Measurements from ENCODE around the gene DNAH17.

DNAH17 gene

DNA sequence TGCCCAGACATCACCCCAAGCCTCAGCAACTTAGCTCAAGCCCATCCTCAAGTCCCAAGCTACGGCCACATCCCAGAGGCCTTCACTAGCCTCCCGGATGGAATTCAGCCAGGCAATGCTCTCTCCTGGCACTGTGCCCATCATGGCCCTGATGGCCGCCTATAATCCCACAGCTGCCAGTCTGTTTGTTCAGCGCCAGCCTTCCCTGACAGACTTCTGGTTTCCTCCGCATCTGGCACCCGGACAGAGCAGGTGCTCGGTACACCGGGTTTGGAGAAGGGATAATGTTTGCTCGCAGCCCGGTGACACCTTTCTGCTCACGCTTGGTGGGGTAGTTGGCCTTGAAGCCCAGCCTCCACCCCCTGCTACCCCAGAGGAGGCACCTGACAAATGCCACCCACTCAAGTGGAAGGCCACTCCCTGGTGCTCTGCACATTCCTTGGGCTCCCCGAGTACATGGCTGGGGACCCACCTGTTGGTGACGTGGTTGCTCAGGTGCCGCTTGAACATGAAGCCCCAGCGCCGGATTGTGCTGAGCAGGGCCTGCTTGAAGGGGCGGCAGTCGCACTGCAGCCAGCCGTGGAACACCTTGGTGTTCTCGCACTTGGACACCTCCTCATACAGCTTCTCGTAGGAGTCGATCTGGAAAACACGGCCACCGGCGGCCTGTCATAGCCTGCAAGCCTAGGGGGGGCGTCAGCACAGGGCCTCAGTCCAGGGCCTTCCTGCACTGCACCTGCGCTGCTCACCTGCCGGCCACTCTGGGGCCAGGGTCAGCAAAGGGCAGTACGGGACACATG lies 47.1 kb downstream of the DNAH17 start:
- TF ChIP-seq, protein P1, sequence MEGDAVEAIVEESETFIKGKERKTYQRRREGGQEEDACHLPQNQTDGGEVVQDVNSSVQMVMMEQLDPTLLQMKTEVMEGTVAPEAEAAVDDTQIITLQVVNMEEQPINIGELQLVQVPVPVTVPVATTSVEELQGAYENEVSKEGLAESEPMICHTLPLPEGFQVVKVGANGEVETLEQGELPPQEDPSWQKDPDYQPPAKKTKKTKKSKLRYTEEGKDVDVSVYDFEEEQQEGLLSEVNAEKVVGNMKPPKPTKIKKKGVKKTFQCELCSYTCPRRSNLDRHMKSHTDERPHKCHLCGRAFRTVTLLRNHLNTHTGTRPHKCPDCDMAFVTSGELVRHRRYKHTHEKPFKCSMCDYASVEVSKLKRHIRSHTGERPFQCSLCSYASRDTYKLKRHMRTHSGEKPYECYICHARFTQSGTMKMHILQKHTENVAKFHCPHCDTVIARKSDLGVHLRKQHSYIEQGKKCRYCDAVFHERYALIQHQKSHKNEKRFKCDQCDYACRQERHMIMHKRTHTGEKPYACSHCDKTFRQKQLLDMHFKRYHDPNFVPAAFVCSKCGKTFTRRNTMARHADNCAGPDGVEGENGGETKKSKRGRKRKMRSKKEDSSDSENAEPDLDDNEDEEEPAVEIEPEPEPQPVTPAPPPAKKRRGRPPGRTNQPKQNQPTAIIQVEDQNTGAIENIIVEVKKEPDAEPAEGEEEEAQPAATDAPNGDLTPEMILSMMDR (IDR thresholded peaks at IDR 0.05; ENCODE audit: low read depth, low read length, poor library complexity, severe bottlenecking), result no peak
- no peak overlapping the region for H3K27ac ChIP-seq (ENCODE audit: low read depth, low read length)
- H3K27me3 ChIP-seq (ENCODE audit: control insufficient read depth, low read length), result no peaks in the 10 kb centered on the region; the same call in 1 of the 2 replicates

DNA sequence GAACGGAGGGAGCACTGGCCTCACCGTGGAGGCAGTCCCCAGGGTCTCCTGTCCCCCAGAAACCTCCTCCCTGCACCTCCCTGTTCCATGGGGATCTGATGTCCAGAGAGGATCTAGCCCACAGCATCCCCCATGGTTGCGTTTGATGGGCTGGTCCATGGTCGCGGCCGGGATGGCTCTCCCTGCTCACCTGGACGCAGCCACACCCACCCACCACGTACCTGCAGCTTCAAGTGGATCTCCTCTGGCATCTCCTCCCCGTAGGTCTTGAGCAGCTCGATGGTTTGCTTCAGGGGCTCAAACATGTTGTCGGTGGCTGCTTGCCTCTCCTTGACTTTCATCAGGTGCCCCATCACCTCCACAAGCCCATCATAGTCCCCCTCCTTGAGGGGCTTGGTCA lies 47.9 kb downstream of the DNAH17 start:
- Histone ChIP-seq H3K27ac (ENCODE audit: low read depth, low read length) (no peak overlapping the region), H3F3A (ENCODE audit: control insufficient read depth, insufficient read depth) (no peaks in the 10 kb centered on the region), H3K4me2 (ENCODE audit: low read length) (no peak overlapping the region), H3K4me3 (ENCODE audit: low read length) (no peak overlapping the region), H3K9me3 (ENCODE audit: control insufficient read depth, insufficient read depth, low read length) (no peaks in the 10 kb centered on the region), H3K4me1 (ENCODE audit: control insufficient read depth, low read length) (peaks cover 3% of the 10 kb centered on the region; the same call in 1 of the 2 replicates), H3K9me2 (replicated peaks; ENCODE audit: control insufficient read depth, low read length) (no peaks in the 10 kb centered on the region), H3K79me2 (ENCODE audit: control insufficient read depth, low read length) (no peaks in the 10 kb centered on the region), H3K36me3 (ENCODE audit: control insufficient read depth, low read length) (no peaks in the 10 kb centered on the region), H4K20me1 (ENCODE audit: control insufficient read depth, insufficient read depth, low read depth, low read length) (no peaks in the 10 kb centered on the region), H3K27me3 (ENCODE audit: control insufficient read depth, low read length) (no peaks in the 10 kb centered on the region; the same call in 1 of the 2 replicates)
- no peak for TF ChIP-seq EZH2phosphoT487 (IDR thresholded peaks at IDR 0.05; ENCODE audit: borderline replicate concordance, low read length)
- TF ChIP-seq, protein P1 (IDR thresholded peaks at IDR 0.05; ENCODE audit: low read depth, low read length, poor library complexity, severe bottlenecking), result no peak

More for the DNA sequence above, 47.1 kb downstream of the DNAH17 start:
- Histone ChIP-seq H3F3A (ENCODE audit: control insufficient read depth, insufficient read depth) (no peaks in the 10 kb centered on the region), H3K4me1 (ENCODE audit: control insufficient read depth, low read length) (peaks cover 3% of the 10 kb centered on the region; the same call in 1 of the 2 replicates), H4K20me1 (ENCODE audit: control insufficient read depth, insufficient read depth, low read depth, low read length) (no peaks in the 10 kb centered on the region), H3K4me3 (ENCODE audit: low read length) (no peak overlapping the region), H3K9me2 (replicated peaks; ENCODE audit: control insufficient read depth, low read length) (no peaks in the 10 kb centered on the region), H3K9me3 (ENCODE audit: control insufficient read depth, insufficient read depth, low read length) (no peaks in the 10 kb centered on the region), H3K4me2 (ENCODE audit: low read length) (no peak overlapping the region), H3K36me3 (ENCODE audit: control insufficient read depth, low read length) (no peaks in the 10 kb centered on the region), H3K79me2 (ENCODE audit: control insufficient read depth, low read length) (no peaks in the 10 kb centered on the region)

DNA sequence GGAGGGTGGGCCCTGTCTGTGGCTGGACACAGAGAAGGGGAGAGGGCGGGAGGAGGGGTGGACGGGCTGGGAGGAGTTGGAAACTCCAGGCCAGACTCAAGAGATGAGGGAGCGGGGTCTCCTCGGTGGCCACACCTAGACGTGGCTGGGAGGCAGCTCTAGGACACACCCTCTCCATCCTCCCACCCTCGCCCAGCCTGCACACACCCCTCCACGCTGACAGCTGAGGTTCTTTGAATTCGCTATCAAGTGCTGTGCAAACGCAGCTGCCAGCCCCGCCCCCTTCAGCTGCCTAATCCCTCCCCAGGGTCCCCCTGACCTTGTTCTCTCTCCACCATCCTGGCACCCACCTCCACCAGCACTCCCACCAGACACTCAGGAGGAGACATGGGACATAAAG lies 48.7 kb downstream of the DNAH17 start:
- H3F3A ChIP-seq (ENCODE audit: control insufficient read depth, insufficient read depth), result no peaks in the 10 kb centered on the region
- H3K27me3 ChIP-seq (ENCODE audit: control insufficient read depth, low read length), result no peaks in the 10 kb centered on the region; the same call in 1 of the 2 replicates
- H3K4me2 ChIP-seq (ENCODE audit: low read length), result no peak overlapping the region
- H3K36me3 ChIP-seq (ENCODE audit: control insufficient read depth, low read length), result no peaks in the 10 kb centered on the region
- no peak overlapping the region for H3K4me3 ChIP-seq (ENCODE audit: low read length)
- H4K20me1 ChIP-seq (ENCODE audit: control insufficient read depth, insufficient read depth, low read depth, low read length), result no peaks in the 10 kb centered on the region
- no peaks in the 10 kb centered on the region for H3K9me2 ChIP-seq (replicated peaks; ENCODE audit: control insufficient read depth, low read length)
- no peak overlapping the region for H3K27ac ChIP-seq (ENCODE audit: low read depth, low read length)
- H3K4me1 ChIP-seq (ENCODE audit: control insufficient read depth, low read length), result peaks cover 3% of the 10 kb centered on the region; the same call in 1 of the 2 replicates
- no peak for TF ChIP-seq EZH2phosphoT487 (IDR thresholded peaks at IDR 0.05; ENCODE audit: borderline replicate concordance, low read length)
- TF ChIP-seq, protein P1 (IDR thresholded peaks at IDR 0.05; ENCODE audit: low read depth, low read length, poor library complexity, severe bottlenecking), result no peak
- no peaks in the 10 kb centered on the region for H3K79me2 ChIP-seq (ENCODE audit: control insufficient read depth, low read length)
- H3K9me3 ChIP-seq (ENCODE audit: control insufficient read depth, insufficient read depth, low read length), result no peaks in the 10 kb centered on the region

Measured in DOHH2 (cell line).